K562 (cell line): ENCODE measurements around the gene PIEZO2. TPM values are rescaled to one million over a fixed set of nuclear protein-coding genes. Genes with fewer than 3 reads are reported as not detected.

Source experiments
- BRCA1 ChIP-seq, 2 experiments: fragments of 450-650 bp in 1 of 2; sonication (generic) in 1 of 2; formaldehyde crosslinking in 1 of 2; IDR thresholded peaks; 2 replicates each; pipeline versions ENCODE4 v1.5.0 to v1.6.1; 2017 to 2020; ENCODE audit warnings: mild to moderate bottlenecking in 1 of 2, missing genetic modification reagents in 1 of 2
- DNMT1 ChIP-seq: fragments of 450-650 bp; IDR thresholded peaks from 2 replicates; pipeline ENCODE4 v1.6.1; 2016; ENCODE audit warnings: antibody characterized with exemption, mild to moderate bottlenecking
- HNRNPH1 ChIP-seq: fragments of 200-400 bp; formaldehyde crosslinking; optimal IDR thresholded peaks from 2 replicates; pipeline ENCODE3; 2017; ENCODE audit warnings: low read depth, mild to moderate bottlenecking, low read length, moderate library complexity
- ZBTB43 ChIP-seq: sonication (generic); formaldehyde crosslinking; IDR thresholded peaks from 2 replicates; pipeline ENCODE4 v1.8.0; 2023; ENCODE audit warnings: mild to moderate bottlenecking, missing genetic modification reagents
- ZNF407 ChIP-seq: fragments of 450-650 bp; IDR thresholded peaks from 2 replicates; pipeline ENCODE4 v1.6.1; 2016; ENCODE audit warnings: low read depth
- polyA plus RNA-seq, 8 experiments: library from polyadenylated mRNA; depleted of rRNA in 4 of 8; stranded (reverse) in 5 of 8; unstranded in 3 of 8; fragments of >200 nt; fragmentation: Nextera tagmentation in 2 of 8; fragmentation: Illumina TruSeq in 1 of 8; extraction: Ambion mirVana in 2 of 8; extraction: Trizol in 1 of 8; gene quantifications; 2 replicates each; pipeline versions ENCODE4 v1.2.1 to v1.2.3, GENCODE V29; 2011 to 2014; ENCODE audit warnings: inconsistent platforms in 1 of 8, missing spikeins in 1 of 8
- total RNA-seq, 7 experiments: library from RNA; depleted of rRNA in 6 of 7; stranded (reverse); fragments of >200 nt in 6 of 7; fragmentation: Illumina TruSeq in 2 of 7; extraction: Trizol in 2 of 7; gene quantifications; 2 replicates each; pipeline versions ENCODE4 v1.2.1 to v1.2.3, GENCODE V29; 2011 to 2021; ENCODE audit warnings: low replicate concordance in 1 of 7

Gene PIEZO2
- total and polyA plus RNA-seq, 9 of the 15 experiments (the other 6 are each of a cell fraction or from before 2014, with no cell fraction given), result 0.54 to 4.1 (median 2.0) TPM

- TF ChIP-seq ZBTB43 (CRISPR knock-in tag) (no peak), ZNF407 (no peak), DNMT1 (no peak), BRCA1 (IDR thresholded peaks at IDR 0.05) (no peak), BRCA1 (CRISPR knock-in tag; IDR thresholded peaks at IDR 0.05) (no peak), HNRNPH1 (no peak)
- TF ChIP-seq, all 486 proteins: peak for 0
Measured at GRCh38 chr18:10864722-10865121, 284.6 kb downstream of the PIEZO2 start (continued).
